ENCODE measurements around the gene C10orf90.

C10orf90 gene

DNA sequence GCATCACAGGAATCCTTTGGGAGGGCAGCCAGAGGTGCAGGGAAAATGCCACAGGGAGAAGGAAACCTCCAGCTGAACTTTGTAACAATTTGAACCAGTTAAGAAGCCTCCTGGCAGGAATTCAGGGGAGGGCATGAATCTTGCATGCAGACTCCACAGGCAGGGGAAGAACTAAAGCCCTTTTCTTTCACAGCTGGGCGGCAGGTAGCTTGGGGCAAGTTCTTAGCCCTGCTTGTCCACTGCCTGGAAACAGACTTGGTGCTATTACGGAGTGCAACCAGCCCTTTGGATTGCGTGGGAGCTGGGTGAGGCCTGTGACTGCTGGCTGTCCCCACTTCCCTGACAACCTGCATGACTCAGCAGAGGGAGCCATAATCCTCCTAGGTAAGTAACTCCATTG, 230.6 kb downstream of the C10orf90 start:
- TF ChIP-seq CTCF (conservative IDR thresholded peaks at IDR 0.05; ENCODE audit: low read depth, low read length), result no peak
- H3K4me3 ChIP-seq (IDR thresholded peaks at IDR 0.05; ENCODE audit: insufficient read depth, low read depth, low read length), result no peak overlapping the region
- H3K79me2 ChIP-seq (ENCODE audit: insufficient read depth, low read depth), result no peaks in the 10 kb centered on the region
- no peaks in the 10 kb centered on the region for H4K20me1 ChIP-seq (ENCODE audit: insufficient read depth)
- H3K4me1 ChIP-seq (ENCODE audit: low read depth, poor library complexity, severe bottlenecking), result no peaks in the 10 kb centered on the region
- no peak overlapping the region for H3K9ac ChIP-seq
- H3K36me3 ChIP-seq (ENCODE audit: insufficient read depth), result no peaks in the 10 kb centered on the region
- H3K27ac ChIP-seq, result no peak overlapping the region
- H3K4me2 ChIP-seq, result no peak overlapping the region
- no peaks in the 10 kb centered on the region for H3K27me3 ChIP-seq (ENCODE audit: insufficient read depth, low read depth)
- no peak overlapping the region for H2AFZ ChIP-seq (ENCODE audit: low read depth)

GRCh38 chr10:126438407-126438783, 232.1 kb downstream of the C10orf90 start:
- Histone ChIP-seq H3K79me2 (ENCODE audit: insufficient read depth, low read depth) (no peaks in the 10 kb centered on the region), H3K4me1 (ENCODE audit: low read depth, poor library complexity, severe bottlenecking) (no peaks in the 10 kb centered on the region), H3K27me3 (ENCODE audit: insufficient read depth, low read depth) (no peaks in the 10 kb centered on the region), H3K9ac (no peak overlapping the region), H3K27ac (no peak overlapping the region), H4K20me1 (ENCODE audit: insufficient read depth) (no peaks in the 10 kb centered on the region), H3K4me3 (IDR thresholded peaks at IDR 0.05; ENCODE audit: insufficient read depth, low read depth, low read length) (no peak overlapping the region), H3K36me3 (ENCODE audit: insufficient read depth) (no peaks in the 10 kb centered on the region), H2AFZ (ENCODE audit: low read depth) (no peak overlapping the region), H3K4me2 (no peak overlapping the region)
- TF ChIP-seq CTCF (conservative IDR thresholded peaks at IDR 0.05; ENCODE audit: low read depth, low read length), result no peak

DNA sequence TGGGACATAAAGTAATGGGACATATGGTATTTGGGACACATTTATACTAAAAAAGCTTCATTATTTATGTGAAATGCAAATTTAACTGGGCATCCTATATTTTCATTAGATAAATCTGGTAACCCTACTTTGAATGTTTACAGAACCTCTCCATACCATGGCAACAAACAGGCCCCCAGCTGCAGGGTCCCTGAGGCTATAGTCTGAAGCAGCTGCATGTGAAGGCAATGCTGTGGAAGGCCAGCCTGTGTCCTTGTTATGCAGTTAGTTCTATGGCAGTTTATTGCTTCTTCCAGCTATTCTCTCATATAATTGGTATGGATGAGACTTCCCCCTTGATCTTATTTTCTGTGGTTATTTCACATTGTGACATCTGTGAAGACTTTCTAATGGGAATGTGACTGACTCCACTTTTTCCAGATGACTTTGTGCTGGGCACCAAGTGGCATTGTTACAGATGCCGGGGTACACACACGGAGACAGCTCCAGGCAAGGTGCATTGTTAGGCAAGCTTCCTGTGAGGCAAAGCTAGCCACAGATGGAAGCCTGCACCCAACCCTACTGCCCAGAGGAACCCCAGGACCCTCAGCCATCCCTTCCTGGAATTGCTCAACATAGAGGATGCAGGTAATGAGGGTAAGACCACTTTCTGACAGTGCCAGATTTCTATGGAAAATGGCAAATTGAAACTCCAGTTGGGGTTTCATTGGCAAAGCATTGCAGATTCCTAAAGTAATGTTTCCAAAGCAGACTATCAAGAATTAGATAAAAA, 232.7 kb downstream of the C10orf90 start:
- no peaks in the 10 kb centered on the region for H3K79me2 ChIP-seq (ENCODE audit: insufficient read depth, low read depth)
- H3K27me3 ChIP-seq (ENCODE audit: insufficient read depth, low read depth), result no peaks in the 10 kb centered on the region
- no peak overlapping the region for H3K9ac ChIP-seq
- no peak overlapping the region for H3K4me2 ChIP-seq
- no peaks in the 10 kb centered on the region for H3K36me3 ChIP-seq (ENCODE audit: insufficient read depth)
- H3K27ac ChIP-seq, result no peak overlapping the region
- no peak overlapping the region for H2AFZ ChIP-seq (ENCODE audit: low read depth)
- H3K4me1 ChIP-seq (ENCODE audit: low read depth, poor library complexity, severe bottlenecking), result no peaks in the 10 kb centered on the region
- H3K4me3 ChIP-seq (IDR thresholded peaks at IDR 0.05; ENCODE audit: insufficient read depth, low read depth, low read length), result no peak overlapping the region
- H4K20me1 ChIP-seq (ENCODE audit: insufficient read depth), result no peaks in the 10 kb centered on the region
- no peak for TF ChIP-seq CTCF (conservative IDR thresholded peaks at IDR 0.05; ENCODE audit: low read depth, low read length)

- Histone ChIP-seq H3K27me3 (ENCODE audit: insufficient read depth, low read depth) (no peaks in the 10 kb centered on the region), H3K27ac (no peak overlapping the region), H3K79me2 (ENCODE audit: insufficient read depth, low read depth) (no peaks in the 10 kb centered on the region), H3K9ac (no peak overlapping the region), H4K20me1 (ENCODE audit: insufficient read depth) (no peaks in the 10 kb centered on the region), H3K4me1 (ENCODE audit: low read depth, poor library complexity, severe bottlenecking) (no peaks in the 10 kb centered on the region), H2AFZ (ENCODE audit: low read depth) (no peak overlapping the region), H3K36me3 (ENCODE audit: insufficient read depth) (no peaks in the 10 kb centered on the region), H3K4me2 (no peak overlapping the region), H3K4me3 (IDR thresholded peaks at IDR 0.05; ENCODE audit: insufficient read depth, low read depth, low read length) (no peak overlapping the region)
- no peak for TF ChIP-seq CTCF (conservative IDR thresholded peaks at IDR 0.05; ENCODE audit: low read depth, low read length)
These were observed 236.3 kb downstream of the C10orf90 start for GRCh38 chr10:126434235-126434634.

All from KMS-11 (cell line).